Naive thymus-derived CD4-positive, alpha-beta T cell (primary cell): Measurements from ENCODE around the gene ENTPD1. TPM values are rescaled to one million over a fixed set of nuclear protein-coding genes. Genes with fewer than 3 reads are reported as not detected.
"Not testable (repeated sequence)": the region's sequence is repeated elsewhere in the genome, so short reads cannot be mapped to it uniquely, and the experiment has no call there.

Experiments
- ATAC-seq: fragments of 150-1000 bp; cut with Tn5 transposase; 2 replicates; pipeline ENCODE4 v1.10.0; 2021; ENCODE audit warnings: mild to moderate bottlenecking, moderate library complexity
- CTCF ChIA-PET: fragments of 350-600 bp; sonication (Branson Sonifier 250); formaldehyde crosslinking; loops from one replicate; lab custom pipeline; 2021; ENCODE audit warnings: antibody characterized with exemption; lab: Charles Lee
- POLR2A ChIA-PET: fragments of 350-600 bp; sonication (Branson Sonifier 250); formaldehyde crosslinking; loops from one replicate; lab custom pipeline; 2021; ENCODE audit warnings: antibody characterized with exemption, inconsistent platforms; lab: Charles Lee
- DNase-seq, 9 donors: peaks; one replicate each; pipeline versions ENCODE4 v3.0.0 to v3.0.0-alpha.2; 2020 to 2022; ENCODE audit warnings: mixed read lengths in 1 of 9
- H3K27ac ChIP-seq: one replicate; pipeline ENCODE4 v1.7.0; 2013; ENCODE audit warnings: mild to moderate bottlenecking, low read depth, low read length, moderate library complexity
- H3K27me3 ChIP-seq, 2 donors: one replicate each; pipeline ENCODE4 v1.7.0; 2013; ENCODE audit warnings: low read length in 2 of 2, mild to moderate bottlenecking in 2 of 2, moderate library complexity in 2 of 2; ENCODE audit not compliant: control insufficient read depth in 2 of 2, insufficient read depth in 2 of 2
- H3K36me3 ChIP-seq, 3 experiments: 1 replicate in 2 of 3; 2 replicates in 1 of 3; pipeline ENCODE4 v1.7.0; 2013; ENCODE audit warnings: low read length in 3 of 3, mild to moderate bottlenecking in 3 of 3, moderate library complexity in 1 of 3; ENCODE audit not compliant: insufficient read depth in 3 of 3, control insufficient read depth in 2 of 3
- H3K4me1 ChIP-seq, 2 donors: one replicate each; pipeline ENCODE4 v1.7.0; 2013; ENCODE audit warnings: low read length in 2 of 2, mild to moderate bottlenecking in 2 of 2, moderate library complexity in 1 of 2; ENCODE audit not compliant: control insufficient read depth in 2 of 2, insufficient read depth in 2 of 2
- H3K4me3 ChIP-seq: 2 replicates; pipeline ENCODE4 v1.7.0; 2013; ENCODE audit warnings: mild to moderate bottlenecking, low read length
- H3K9me3 ChIP-seq, 3 experiments: 1 replicate in 2 of 3; 2 replicates in 1 of 3; pipeline ENCODE4 v1.7.0; 2013; ENCODE audit warnings: low read length in 3 of 3; ENCODE audit not compliant: control insufficient read depth in 2 of 3
- H3K27ac Mint-ChIP-seq, 9 donors: one replicate each; pipeline ENCODE4 v1.8.0; 2020 to 2022; ENCODE audit warnings: mixed read lengths in 9 of 9, mild to moderate bottlenecking in 8 of 9, moderate library complexity in 5 of 9, inconsistent platforms in 2 of 9
- H3K27me3 Mint-ChIP-seq, 5 donors: one replicate each; pipeline ENCODE4 v1.8.0; 2021 to 2022; ENCODE audit warnings: mixed read lengths in 5 of 5, mild to moderate bottlenecking in 1 of 5
- H3K36me3 Mint-ChIP-seq, 5 donors: one replicate each; pipeline ENCODE4 v1.8.0; 2020 to 2022; ENCODE audit warnings: mixed read lengths in 5 of 5, mild to moderate bottlenecking in 3 of 5, inconsistent platforms in 1 of 5
- H3K4me1 Mint-ChIP-seq, 7 donors: one replicate each; pipeline ENCODE4 v1.8.0; 2020 to 2022; ENCODE audit warnings: mixed read lengths in 7 of 7, mild to moderate bottlenecking in 3 of 7, inconsistent platforms in 1 of 7
- H3K4me3 Mint-ChIP-seq, 10 donors: one replicate each; pipeline ENCODE4 v1.8.0; 2020 to 2022; ENCODE audit warnings: mild to moderate bottlenecking in 10 of 10, mixed read lengths in 10 of 10, moderate library complexity in 6 of 10, inconsistent platforms in 2 of 10
- H3K9me3 Mint-ChIP-seq, 11 donors: one replicate each; pipeline ENCODE4 v1.8.0; 2020 to 2022; ENCODE audit warnings: mixed read lengths in 11 of 11, mild to moderate bottlenecking in 4 of 11, inconsistent platforms in 1 of 11, moderate library complexity in 1 of 11
- intact Hi-C, 2 donors: fragments of 100-400 bp; cut with micrococcal nuclease; formaldehyde crosslinking; loops; one replicate each; pipeline ENCODE4 v1.15.1; 2023
- polyA plus RNA-seq, 2 donors: library from polyadenylated mRNA; unstranded; fragments of 300-500 nt; fragmentation: Illumina TruSeq; gene quantifications; one replicate each; pipeline ENCODE4 v1.2.3, GENCODE V29; 2021
- total RNA-seq, 6 experiments: library from RNA in 5 of 6; stranded (reverse) in 5 of 6; gene quantifications; 1 replicate in 5 of 6; 2 replicates in 1 of 6; pipeline ENCODE4 v1.2.3 and lab custom pipeline; 2021 to 2026

The ENTPD1 gene
- total and polyA plus RNA-seq, 7 experiments from 2014 or later = 0.21 to 28.2 (median 1.2) TPM

DNA sequence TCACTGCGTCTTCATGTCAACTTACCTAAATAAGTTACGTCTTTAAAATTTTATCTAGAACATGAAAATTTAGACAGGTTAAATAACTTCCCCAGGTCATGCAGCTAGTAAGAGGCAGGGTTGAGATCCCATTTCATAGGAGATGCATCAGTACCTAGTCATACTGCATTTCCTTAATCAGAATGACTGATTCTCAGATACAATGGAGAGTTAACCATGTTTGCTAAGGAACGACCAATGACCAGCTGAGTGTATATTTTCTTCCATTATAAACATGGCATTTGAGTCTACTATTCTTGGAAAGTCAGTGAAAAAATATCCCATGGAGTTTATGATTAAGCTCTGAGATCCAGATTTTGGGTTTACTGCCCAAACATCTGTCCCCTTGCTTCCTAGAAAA, 39.6 kb downstream of the ENTPD1 start:
- ChIA-PET CTCF (no interaction called here), POLR2A (no interaction called here)
- Histone ChIP-seq H3K27ac (no peak overlapping the region), H3K4me1 (no peaks in the 10 kb centered on the region), H3K9me3 (no peaks in the 10 kb centered on the region), H3K36me3 (no peaks in the 10 kb centered on the region), H3K4me3 (no peak overlapping the region), H3K27me3 (no peaks in the 10 kb centered on the region)
- peaks cover 0 to 9% (median 4%) of the 10 kb centered on the region in 5 donors for H3K27me3 Mint-ChIP-seq
- DNase-seq = no peak
- H3K4me1 Mint-ChIP-seq = peaks cover 0 to 72% (median 0%) of the 10 kb centered on the region in 7 donors
- no peak overlapping the region for H3K4me3 Mint-ChIP-seq
- H3K27ac Mint-ChIP-seq = no peak overlapping the region
- intact Hi-C loops = no loop called here
- ATAC-seq = no peak
- peaks cover 0 to 19% (median 0%) of the 10 kb centered on the region in 11 donors for H3K9me3 Mint-ChIP-seq
- peaks cover 0 to 40% (median 0%) of the 10 kb centered on the region in 5 donors for H3K36me3 Mint-ChIP-seq

DNA sequence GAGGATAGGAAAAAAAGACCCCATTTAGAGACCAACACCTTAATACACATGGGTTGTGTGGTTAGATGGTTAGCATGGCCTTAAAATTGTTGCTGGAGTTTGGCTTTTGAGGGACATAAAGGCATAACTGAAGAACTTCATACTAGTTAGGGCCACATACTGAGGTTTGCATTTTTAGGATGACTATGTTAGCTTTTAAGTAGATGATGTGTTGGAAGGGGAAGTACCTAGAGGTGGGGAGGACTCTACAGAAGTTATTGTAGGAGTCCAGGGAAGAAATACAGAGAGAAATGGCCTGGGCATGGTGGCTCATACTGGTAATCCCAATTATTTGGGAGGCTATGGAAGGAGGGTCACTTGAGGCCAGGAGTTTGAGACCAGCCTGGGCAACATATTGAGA, 40.5 kb downstream of the ENTPD1 start:
- no peak overlapping the region for H3K27ac ChIP-seq
- Mint-ChIP-seq H3K27me3 (peaks cover 0 to 9% (median 0%) of the 10 kb centered on the region in 5 donors), H3K9me3 (peaks cover 0 to 22% (median 0%) of the 10 kb centered on the region in 11 donors), H3K4me3 (no peak overlapping the region), H3K27ac (peak overlapping the region in 1 of 9 donors; percentile 50), H3K4me1 (peaks cover 0 to 66% (median 0%) of the 10 kb centered on the region in 7 donors), H3K36me3 (peaks cover 0 to 42% (median 0%) of the 10 kb centered on the region in 5 donors)
- H3K36me3 ChIP-seq = no peaks in the 10 kb centered on the region
- intact Hi-C loops = no loop called here
- no peaks in the 10 kb centered on the region for H3K4me1 ChIP-seq
- H3K27me3 ChIP-seq = no peaks in the 10 kb centered on the region
- ChIA-PET CTCF (no interaction called here), POLR2A (no interaction called here)
- no peak for ATAC-seq
- H3K4me3 ChIP-seq = no peak overlapping the region
- no peaks in the 10 kb centered on the region for H3K9me3 ChIP-seq
- DNase-seq = no peak

GRCh38 chr10:95798096-95798855, 42.3 kb downstream of the ENTPD1 start:
- no peak for DNase-seq
- POLR2A ChIA-PET = no interaction called here
- Mint-ChIP-seq H3K9me3 (peaks cover 0 to 22% (median 2%) of the 10 kb centered on the region in 11 donors), H3K4me1 (peaks cover 0 to 49% (median 0%) of the 10 kb centered on the region in 7 donors), H3K4me3 (peak overlapping the region in 1 of 10 donors; percentile 7), H3K36me3 (peaks cover 0 to 55% (median 0%) of the 10 kb centered on the region in 5 donors), H3K27me3 (peaks cover 0 to 3% (median 0%) of the 10 kb centered on the region in 5 donors), H3K27ac (no peak overlapping the region)
- Histone ChIP-seq H3K9me3 (no peaks in the 10 kb centered on the region), H3K27ac (no peak overlapping the region), H3K27me3 (no peaks in the 10 kb centered on the region), H3K4me1 (no peaks in the 10 kb centered on the region), H3K36me3 (no peaks in the 10 kb centered on the region), H3K4me3 (no peak overlapping the region)
- CTCF ChIA-PET = interaction anchor here (0.5 kb wide), 2 partner anchors 104 to 200 kb away, joined by 3 to 6 read pairs; no protein-coding TSS in a partner anchor
- ATAC-seq = no peak
- intact Hi-C loops = no loop called here

- POLR2A ChIA-PET, H3K4me1 ChIP-seq, H3K4me3 ChIP-seq, intact Hi-C loops, H3K9me3 ChIP-seq, ATAC-seq, H3K27me3 Mint-ChIP-seq, DNase-seq, H3K27ac ChIP-seq, H3K27me3 ChIP-seq, H3K36me3 ChIP-seq, CTCF ChIA-PET: not testable (repeated sequence)
- peaks cover 0 to 38% (median 0%) of the 10 kb centered on the region in 7 donors for H3K4me1 Mint-ChIP-seq
- H3K9me3 Mint-ChIP-seq = peaks cover 0 to 33% (median 6%) of the 10 kb centered on the region in 11 donors
- H3K4me3 Mint-ChIP-seq = peak overlapping the region in 1 of 10 donors; percentile 10
- H3K36me3 Mint-ChIP-seq = peaks cover 0 to 68% (median 0%) of the 10 kb centered on the region in 5 donors
- H3K27ac Mint-ChIP-seq = peak overlapping the region in 1 of 9 donors; percentile 4
These were observed 44.3 kb downstream of the ENTPD1 start for GRCh38 chr10:95800286-95800685.

DNA sequence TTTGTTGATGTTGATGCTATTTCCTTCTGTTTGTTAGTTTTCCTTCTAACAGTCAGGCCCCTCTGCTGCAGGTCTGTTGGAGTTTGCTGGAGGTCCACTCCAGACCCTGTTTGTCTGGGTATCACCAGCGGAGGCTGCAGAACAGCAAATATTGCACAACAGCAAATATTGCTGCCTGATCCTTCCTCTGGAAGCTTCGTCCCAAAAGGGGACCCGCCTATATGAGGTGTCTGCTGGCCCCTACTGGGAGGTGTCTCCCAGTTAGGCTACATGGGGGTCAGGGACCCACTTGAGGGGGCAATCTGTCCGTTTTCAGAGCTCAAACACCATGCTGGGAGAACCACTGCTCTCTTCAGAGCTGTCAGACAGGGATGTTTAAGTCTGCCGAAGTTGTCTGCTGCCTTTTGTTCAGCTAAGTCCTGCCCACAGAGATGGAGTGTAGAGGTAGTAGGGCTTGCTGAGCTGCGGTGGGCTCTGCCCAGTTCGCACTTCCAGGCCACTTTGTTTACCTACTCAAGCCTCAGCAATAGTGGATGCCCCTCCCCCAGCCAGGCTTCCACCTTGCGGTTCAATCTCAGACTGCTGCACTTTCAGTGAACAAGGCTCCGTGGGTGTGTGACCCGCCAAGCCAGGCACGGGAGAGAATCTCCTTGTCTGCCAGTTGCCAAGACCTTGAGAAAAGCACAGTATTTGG, 50.9 kb downstream of the ENTPD1 start:
- DNase-seq, H3K36me3 ChIP-seq, CTCF ChIA-PET, intact Hi-C loops, H3K4me3 ChIP-seq, H3K9me3 ChIP-seq, H3K27ac Mint-ChIP-seq, H3K4me3 Mint-ChIP-seq, H3K27ac ChIP-seq, ATAC-seq, H3K4me1 ChIP-seq, POLR2A ChIA-PET, H3K27me3 ChIP-seq: not testable (repeated sequence)
- peaks cover 0 to 14% (median 0%) of the 10 kb centered on the region in 7 donors for H3K4me1 Mint-ChIP-seq
- peaks cover 8 to 36% (median 23%) of the 10 kb centered on the region in 5 donors for H3K27me3 Mint-ChIP-seq
- peaks cover 0 to 44% (median 4%) of the 10 kb centered on the region in 5 donors for H3K36me3 Mint-ChIP-seq
- H3K9me3 Mint-ChIP-seq = peaks cover 3 to 42% (median 15%) of the 10 kb centered on the region in 11 donors

- H3K36me3 ChIP-seq, H3K4me3 ChIP-seq, ATAC-seq, H3K4me1 ChIP-seq, H3K27me3 ChIP-seq, H3K27ac Mint-ChIP-seq, H3K27ac ChIP-seq, POLR2A ChIA-PET, H3K4me3 Mint-ChIP-seq, intact Hi-C loops, CTCF ChIA-PET, DNase-seq, H3K9me3 ChIP-seq: not testable (repeated sequence)
- H3K36me3 Mint-ChIP-seq = peaks cover 0 to 32% (median 4%) of the 10 kb centered on the region in 5 donors
- peaks cover 0 to 14% (median 0%) of the 10 kb centered on the region in 7 donors for H3K4me1 Mint-ChIP-seq
- H3K9me3 Mint-ChIP-seq = peaks cover 3 to 30% (median 14%) of the 10 kb centered on the region in 11 donors
- H3K27me3 Mint-ChIP-seq = peaks cover 10 to 37% (median 26%) of the 10 kb centered on the region in 5 donors
These were observed 52.8 kb downstream of the ENTPD1 start for GRCh38 chr10:95808705-95809308.
